Panc1 (cell line): ENCODE data around the gene THADA.

Source experiments
- POLR2AphosphoS5 ChIP-seq: IDR thresholded peaks from 2 replicates; pipeline ENCODE4 v1.6.1; 2012; ENCODE audit warnings: mild to moderate bottlenecking, low read depth, low read length, moderate library complexity
- TF ChIP-seq, protein P1 (sequence below): fragments of 450-650 bp; IDR thresholded peaks from 2 replicates; pipeline ENCODE4 v1.5.1; 2017; ENCODE audit warnings: mild to moderate bottlenecking

DNA sequence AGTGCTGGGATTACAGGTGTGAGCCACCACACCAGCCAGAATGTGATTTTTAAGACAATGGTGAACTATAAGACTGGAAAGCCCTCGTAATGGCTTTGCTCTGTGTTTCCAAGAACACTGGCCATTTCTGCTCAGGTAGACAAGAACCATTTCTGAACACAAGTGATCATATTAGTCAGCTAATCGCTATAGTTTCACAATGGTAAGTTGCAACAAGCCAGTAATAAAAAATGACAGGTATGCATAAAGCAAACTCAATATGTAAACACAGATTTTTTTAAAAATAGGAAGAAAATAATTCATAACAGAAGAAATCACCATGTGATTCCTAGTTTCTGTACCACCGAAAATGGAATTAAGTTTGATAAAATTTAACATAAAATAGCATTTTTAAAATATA lies 166.5 kb downstream of the THADA start:
- TF ChIP-seq POLR2AphosphoS5: no peak
- TF ChIP-seq, protein P1, sequence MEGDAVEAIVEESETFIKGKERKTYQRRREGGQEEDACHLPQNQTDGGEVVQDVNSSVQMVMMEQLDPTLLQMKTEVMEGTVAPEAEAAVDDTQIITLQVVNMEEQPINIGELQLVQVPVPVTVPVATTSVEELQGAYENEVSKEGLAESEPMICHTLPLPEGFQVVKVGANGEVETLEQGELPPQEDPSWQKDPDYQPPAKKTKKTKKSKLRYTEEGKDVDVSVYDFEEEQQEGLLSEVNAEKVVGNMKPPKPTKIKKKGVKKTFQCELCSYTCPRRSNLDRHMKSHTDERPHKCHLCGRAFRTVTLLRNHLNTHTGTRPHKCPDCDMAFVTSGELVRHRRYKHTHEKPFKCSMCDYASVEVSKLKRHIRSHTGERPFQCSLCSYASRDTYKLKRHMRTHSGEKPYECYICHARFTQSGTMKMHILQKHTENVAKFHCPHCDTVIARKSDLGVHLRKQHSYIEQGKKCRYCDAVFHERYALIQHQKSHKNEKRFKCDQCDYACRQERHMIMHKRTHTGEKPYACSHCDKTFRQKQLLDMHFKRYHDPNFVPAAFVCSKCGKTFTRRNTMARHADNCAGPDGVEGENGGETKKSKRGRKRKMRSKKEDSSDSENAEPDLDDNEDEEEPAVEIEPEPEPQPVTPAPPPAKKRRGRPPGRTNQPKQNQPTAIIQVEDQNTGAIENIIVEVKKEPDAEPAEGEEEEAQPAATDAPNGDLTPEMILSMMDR: no peak
